ENCODE measurements around the gene KNG1. TPM values are rescaled to one million over a fixed set of nuclear protein-coding genes. Genes with fewer than 3 reads are reported as not detected.
"Not testable (repeated sequence)": the region's sequence is repeated elsewhere in the genome, so short reads cannot be mapped to it uniquely, and the experiment has no call there.

The KNG1 gene
- total RNA-seq, 1 donor from 2014 or later, result not detected

- no peaks in the 10 kb centered on the region for H3K36me3 ChIP-seq (ENCODE audit: control insufficient read depth, insufficient read depth, low read length)
- H3K27me3 ChIP-seq (ENCODE audit: control insufficient read depth, insufficient read depth, low read length), result no peaks in the 10 kb centered on the region
- H3K4me3 ChIP-seq (ENCODE audit: low read depth, low read length), result no peak overlapping the region
- TF ChIP-seq CTCF (IDR thresholded peaks at IDR 0.05; ENCODE audit: insufficient read depth, low read length, poor library complexity, severe bottlenecking), result no peak
- no peak for DNase-seq (ENCODE audit: low read depth)
Measured at GRCh38 chr3:186691676-186692075, 25.5 kb upstream of the KNG1 start.

- Histone ChIP-seq H3K27me3 (ENCODE audit: control insufficient read depth, insufficient read depth, low read length) (no peaks in the 10 kb centered on the region), H3K4me3 (ENCODE audit: low read depth, low read length) (no peak overlapping the region), H3K36me3 (ENCODE audit: control insufficient read depth, insufficient read depth, low read length) (no peaks in the 10 kb centered on the region)
- no peak for TF ChIP-seq CTCF (IDR thresholded peaks at IDR 0.05; ENCODE audit: insufficient read depth, low read length, poor library complexity, severe bottlenecking)
- peak; percentile 10 for DNase-seq (ENCODE audit: low read depth)
Measured at GRCh38 chr3:186693843-186694242, 23.3 kb upstream of the KNG1 start.

GRCh38 chr3:186694288-186695032 lies 22.7 kb upstream of the KNG1 start:
- DNase-seq (ENCODE audit: low read depth), result no peak
- Histone ChIP-seq H3K27me3 (ENCODE audit: control insufficient read depth, insufficient read depth, low read length) (no peaks in the 10 kb centered on the region), H3K36me3 (ENCODE audit: control insufficient read depth, insufficient read depth, low read length) (no peaks in the 10 kb centered on the region), H3K4me3 (ENCODE audit: low read depth, low read length) (no peak overlapping the region)
- no peak for TF ChIP-seq CTCF (IDR thresholded peaks at IDR 0.05; ENCODE audit: insufficient read depth, low read length, poor library complexity, severe bottlenecking)

- Histone ChIP-seq H3K36me3 (ENCODE audit: control insufficient read depth, insufficient read depth, low read length) (no peaks in the 10 kb centered on the region), H3K4me3 (ENCODE audit: low read depth, low read length) (no peak overlapping the region), H3K27me3 (ENCODE audit: control insufficient read depth, insufficient read depth, low read length) (no peaks in the 10 kb centered on the region)
- no peak for DNase-seq (ENCODE audit: low read depth)
- no peak for TF ChIP-seq CTCF (IDR thresholded peaks at IDR 0.05; ENCODE audit: insufficient read depth, low read length, poor library complexity, severe bottlenecking)
Measured at GRCh38 chr3:186696522-186696921, 20.6 kb upstream of the KNG1 start.

GRCh38 chr3:186697510-186697909 lies 19.6 kb upstream of the KNG1 start:
- H3K27me3 ChIP-seq (ENCODE audit: control insufficient read depth, insufficient read depth, low read length), result no peaks in the 10 kb centered on the region
- no peaks in the 10 kb centered on the region for H3K36me3 ChIP-seq (ENCODE audit: control insufficient read depth, insufficient read depth, low read length)
- TF ChIP-seq CTCF (IDR thresholded peaks at IDR 0.05; ENCODE audit: insufficient read depth, low read length, poor library complexity, severe bottlenecking), result no peak
- DNase-seq (ENCODE audit: low read depth), result no peak
- H3K4me3 ChIP-seq (ENCODE audit: low read depth, low read length), result no peak overlapping the region

GRCh38 chr3:186700267-186700666 lies 16.9 kb upstream of the KNG1 start:
- no peak for TF ChIP-seq CTCF (IDR thresholded peaks at IDR 0.05; ENCODE audit: insufficient read depth, low read length, poor library complexity, severe bottlenecking)
- Histone ChIP-seq H3K4me3 (ENCODE audit: low read depth, low read length) (no peak overlapping the region), H3K36me3 (ENCODE audit: control insufficient read depth, insufficient read depth, low read length) (no peaks in the 10 kb centered on the region), H3K27me3 (ENCODE audit: control insufficient read depth, insufficient read depth, low read length) (no peaks in the 10 kb centered on the region)
- no peak for DNase-seq (ENCODE audit: low read depth)

GRCh38 chr3:186702451-186702850 lies 14.7 kb upstream of the KNG1 start:
- not testable (repeated sequence) for H3K4me3 ChIP-seq (ENCODE audit: low read depth, low read length); H3K27me3 ChIP-seq (ENCODE audit: control insufficient read depth, insufficient read depth, low read length); DNase-seq (ENCODE audit: low read depth); H3K36me3 ChIP-seq (ENCODE audit: control insufficient read depth, insufficient read depth, low read length)
